Activated B cell treated with CpG ODN at 0.5 μM for 24 hours (primary cell): ENCODE data around the gene CTRB1. TPM values are rescaled to one million over a fixed set of nuclear protein-coding genes. Genes with fewer than 3 reads are reported as not detected.

Experiments used
- ATAC-seq: fragments of 200-7000 bp; cut with Tn5 transposase; one replicate; pipeline ENCODE4 v1.10.0; 2021; ENCODE audit warnings: low read depth, mild to moderate bottlenecking, moderate library complexity
- CTCF ChIA-PET: fragments of 350-600 bp; sonication (Branson Sonifier 250); formaldehyde crosslinking; loops from one replicate; lab custom pipeline; 2021; ENCODE audit warnings: antibody characterized with exemption; lab: Charles Lee
- POLR2A ChIA-PET: fragments of 350-600 bp; sonication (Branson Sonifier 250); formaldehyde crosslinking; loops from one replicate; lab custom pipeline; 2021; ENCODE audit warnings: antibody characterized with exemption; lab: Charles Lee
- DNase-seq: peaks from one replicate; pipeline ENCODE4 v3.0.0; 2022
- H3K27ac Mint-ChIP-seq: one replicate; pipeline ENCODE4 v1.8.0; 2020; ENCODE audit warnings: mixed read lengths
- H3K27me3 Mint-ChIP-seq: one replicate; pipeline ENCODE4 v1.8.0; 2021; ENCODE audit warnings: mixed read lengths
- H3K36me3 Mint-ChIP-seq: one replicate; pipeline ENCODE4 v1.8.0; 2021; ENCODE audit warnings: low read depth, mixed read lengths
- H3K4me1 Mint-ChIP-seq: one replicate; pipeline ENCODE4 v1.8.0; 2021; ENCODE audit warnings: mixed read lengths
- H3K4me3 Mint-ChIP-seq: one replicate; pipeline ENCODE4 v1.8.0; 2020; ENCODE audit warnings: mild to moderate bottlenecking, mixed read lengths
- H3K9me3 Mint-ChIP-seq: one replicate; pipeline ENCODE4 v1.8.0; 2020; ENCODE audit warnings: mixed read lengths
- intact Hi-C: fragments of 100-400 bp; cut with micrococcal nuclease; formaldehyde crosslinking; loops from one replicate; pipeline ENCODE4 v1.15.1; 2024
- total RNA-seq: library from RNA; stranded (reverse); gene quantifications from 2 replicates; pipeline ENCODE4 v1.2.3, GENCODE V29; 2022
- TF ChIP-seq, protein P1 (sequence below): fragments of 200-600 bp; IDR thresholded peaks from one replicate; pipeline ENCODE4 v1.8.0; 2022; ENCODE audit warnings: antibody characterized with exemption, mild to moderate bottlenecking

Gene CTRB1
- total RNA-seq, 1 donor from 2014 or later, result not detected

DNA sequence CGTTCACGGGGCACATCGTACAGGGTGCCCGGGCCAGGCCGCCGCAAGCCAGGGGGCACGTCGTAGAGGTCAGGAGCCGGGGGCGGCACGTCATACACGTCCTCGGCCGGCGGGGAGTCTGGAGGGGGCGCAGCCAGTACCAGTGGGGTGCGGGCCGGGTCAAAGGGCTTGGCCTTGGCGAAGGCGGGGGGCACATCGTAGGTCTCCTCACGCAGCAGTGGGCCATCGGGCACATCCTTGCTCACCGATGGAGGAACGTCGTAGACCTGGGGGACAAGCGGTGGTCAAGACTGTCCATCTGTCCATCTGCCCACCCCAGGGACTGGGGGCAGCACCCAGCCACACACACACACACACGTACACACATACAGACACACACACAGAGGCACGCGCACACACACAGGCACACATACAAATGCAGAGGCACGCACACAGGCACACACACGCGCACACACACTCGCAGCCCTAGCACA lies 17.0 kb downstream of the CTRB1 start:
- no peak overlapping the region for H3K27ac Mint-ChIP-seq
- no peaks in the 10 kb centered on the region for H3K9me3 Mint-ChIP-seq
- peaks cover 41% of the 10 kb centered on the region for H3K27me3 Mint-ChIP-seq
- ChIA-PET POLR2A (no interaction called here), CTCF (interaction anchor here (0.7 to 5.0 kb wide), 4 partner anchors 122 to 527 kb away, joined by 3 to 97 read pairs (median 4); no protein-coding TSS in a partner anchor)
- H3K4me1 Mint-ChIP-seq, result peaks cover 2% of the 10 kb centered on the region
- ATAC-seq (no peak), DNase-seq (no peak)
- TF ChIP-seq, protein P1, sequence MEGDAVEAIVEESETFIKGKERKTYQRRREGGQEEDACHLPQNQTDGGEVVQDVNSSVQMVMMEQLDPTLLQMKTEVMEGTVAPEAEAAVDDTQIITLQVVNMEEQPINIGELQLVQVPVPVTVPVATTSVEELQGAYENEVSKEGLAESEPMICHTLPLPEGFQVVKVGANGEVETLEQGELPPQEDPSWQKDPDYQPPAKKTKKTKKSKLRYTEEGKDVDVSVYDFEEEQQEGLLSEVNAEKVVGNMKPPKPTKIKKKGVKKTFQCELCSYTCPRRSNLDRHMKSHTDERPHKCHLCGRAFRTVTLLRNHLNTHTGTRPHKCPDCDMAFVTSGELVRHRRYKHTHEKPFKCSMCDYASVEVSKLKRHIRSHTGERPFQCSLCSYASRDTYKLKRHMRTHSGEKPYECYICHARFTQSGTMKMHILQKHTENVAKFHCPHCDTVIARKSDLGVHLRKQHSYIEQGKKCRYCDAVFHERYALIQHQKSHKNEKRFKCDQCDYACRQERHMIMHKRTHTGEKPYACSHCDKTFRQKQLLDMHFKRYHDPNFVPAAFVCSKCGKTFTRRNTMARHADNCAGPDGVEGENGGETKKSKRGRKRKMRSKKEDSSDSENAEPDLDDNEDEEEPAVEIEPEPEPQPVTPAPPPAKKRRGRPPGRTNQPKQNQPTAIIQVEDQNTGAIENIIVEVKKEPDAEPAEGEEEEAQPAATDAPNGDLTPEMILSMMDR, result no peak
- H3K4me3 Mint-ChIP-seq, result no peak overlapping the region
- no peaks in the 10 kb centered on the region for H3K36me3 Mint-ChIP-seq
- intact Hi-C loops, result loop anchor here (10.0 kb wide), 1 partner anchor 319 kb away; the partner anchor contains the start of gene TMEM231

DNA sequence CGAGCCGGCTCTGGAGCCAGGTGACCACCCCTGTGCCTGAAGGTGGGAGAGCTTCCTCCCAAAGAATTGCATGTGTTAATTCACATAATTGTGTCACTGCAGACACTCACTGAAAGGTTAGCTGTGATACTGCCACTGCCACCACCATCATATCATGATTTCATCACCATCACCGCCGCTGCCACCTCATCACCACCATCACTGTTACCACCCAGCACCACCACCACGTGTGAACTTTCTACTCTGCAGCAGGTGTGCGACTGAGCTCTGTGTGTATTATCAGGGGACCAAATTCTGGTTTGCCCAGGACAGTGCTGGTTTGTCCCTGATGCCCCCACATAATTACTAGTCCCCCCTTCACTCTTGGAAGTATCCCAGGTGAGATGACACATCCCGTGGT lies 17.4 kb downstream of the CTRB1 start:
- no peaks in the 10 kb centered on the region for H3K36me3 Mint-ChIP-seq
- ATAC-seq, result no peak
- no peak overlapping the region for H3K27ac Mint-ChIP-seq
- peaks cover 2% of the 10 kb centered on the region for H3K4me1 Mint-ChIP-seq
- H3K4me3 Mint-ChIP-seq, result no peak overlapping the region
- H3K27me3 Mint-ChIP-seq, result peaks cover 42% of the 10 kb centered on the region
- ChIA-PET CTCF (interaction anchor here (1.0 to 1.3 kb wide), 2 partner anchors 122 to 144 kb away, joined by 3 to 4 read pairs; no protein-coding TSS in a partner anchor), POLR2A (no interaction called here)
- intact Hi-C loops, result loop anchor here (10.0 kb wide), 1 partner anchor 319 kb away; the partner anchor contains the start of gene TMEM231
- DNase-seq, result no peak
- TF ChIP-seq, protein P1, result no peak
- H3K9me3 Mint-ChIP-seq, result no peaks in the 10 kb centered on the region

DNA sequence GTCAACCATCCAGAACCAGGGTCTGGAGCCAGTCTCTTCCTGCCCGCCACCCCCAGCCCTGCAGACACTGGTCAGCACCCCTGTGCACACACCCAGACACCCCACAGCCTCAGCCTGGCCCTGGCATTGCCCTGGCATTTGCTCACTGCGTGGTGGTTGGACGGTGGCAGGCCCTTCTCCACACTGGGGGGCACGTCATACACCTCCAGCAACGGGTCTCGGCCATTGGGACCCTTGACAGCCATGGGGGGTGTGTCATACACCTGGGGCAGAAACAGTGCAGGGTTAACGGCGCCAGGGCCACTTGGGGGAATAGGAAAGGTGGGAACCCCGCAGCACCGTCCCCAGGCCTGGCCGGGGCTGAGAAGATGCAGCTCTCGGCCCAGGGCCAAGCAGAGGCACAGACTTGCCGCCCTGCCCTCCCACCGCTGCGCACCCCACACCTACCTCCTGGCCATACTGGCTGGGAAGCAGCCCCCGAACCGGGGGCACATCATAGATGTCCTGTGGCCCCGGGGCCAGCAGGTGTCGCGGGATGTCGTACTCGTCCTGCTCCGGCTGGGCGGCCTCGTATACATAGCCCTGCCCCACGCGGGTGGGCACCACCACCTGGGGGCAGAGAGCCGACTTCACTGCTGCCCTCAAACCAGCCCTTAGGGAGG lies 18.1 kb downstream of the CTRB1 start:
- POLR2A ChIA-PET, result no interaction called here
- H3K9me3 Mint-ChIP-seq, result no peaks in the 10 kb centered on the region

DNA sequence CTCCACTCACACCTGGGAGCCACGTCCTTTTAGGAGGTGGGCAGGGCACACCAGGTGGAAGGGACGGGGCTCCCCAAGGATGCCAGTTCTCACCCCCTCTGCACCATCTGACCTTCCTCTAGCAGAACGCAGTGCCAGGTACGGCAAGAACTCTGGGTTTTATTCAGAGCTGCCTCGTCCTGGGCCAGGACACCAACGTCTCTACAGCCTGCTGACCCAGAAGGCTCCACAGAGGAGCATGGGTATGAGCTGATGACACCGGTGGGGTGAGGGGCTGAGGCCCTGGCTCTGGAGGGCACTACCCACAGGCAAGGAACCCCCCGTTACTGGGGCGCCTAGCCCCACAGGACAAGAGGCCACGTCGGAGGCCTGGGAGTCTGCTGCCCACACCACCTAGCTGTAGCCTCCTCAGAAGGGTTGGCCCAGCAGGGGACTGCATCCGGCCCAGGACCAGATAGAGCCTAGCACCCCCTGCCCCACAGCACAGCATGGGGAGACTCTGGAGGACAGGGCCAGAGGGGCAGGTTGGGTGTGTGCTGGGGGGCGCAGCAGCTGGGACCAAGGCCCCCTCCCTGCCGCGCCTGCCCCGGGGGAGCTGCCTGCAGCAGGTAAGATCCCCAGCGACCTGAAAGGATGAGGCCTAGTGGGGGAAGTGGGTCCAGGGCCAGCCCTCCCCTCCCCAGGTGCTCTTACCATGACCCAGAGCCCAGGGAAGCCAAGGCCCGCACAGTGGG lies 18.8 kb downstream of the CTRB1 start:
- Mint-ChIP-seq H3K27me3 (peaks cover 43% of the 10 kb centered on the region), H3K4me3 (no peak overlapping the region), H3K36me3 (no peaks in the 10 kb centered on the region), H3K27ac (no peak overlapping the region), H3K4me1 (peaks cover 2% of the 10 kb centered on the region), H3K9me3 (no peaks in the 10 kb centered on the region)
- intact Hi-C loops, result loop anchor here (10.0 kb wide), 1 partner anchor 317 kb away; the partner anchor contains the start of gene TMEM231
- TF ChIP-seq, protein P1, result no peak
- POLR2A ChIA-PET, result no interaction called here
- DNase-seq (no peak), ATAC-seq (no peak)
- CTCF ChIA-PET, result no interaction called here

More for the DNA sequence above, 18.1 kb downstream of the CTRB1 start:
- H3K27me3 Mint-ChIP-seq, result peaks cover 37% of the 10 kb centered on the region
- H3K36me3 Mint-ChIP-seq, result no peaks in the 10 kb centered on the region
- DNase-seq, result no peak
- no peak overlapping the region for H3K27ac Mint-ChIP-seq
- intact Hi-C loops, result loop anchor here (10.0 kb wide), 1 partner anchor 318 kb away; the partner anchor contains the start of gene TMEM231
- CTCF ChIA-PET, result interaction anchor here (1.3 kb wide), 1 partner anchor 143 kb away, joined by 4 read pairs; no protein-coding TSS in a partner anchor
- TF ChIP-seq, protein P1, result no peak
- no peak for ATAC-seq
- no peak overlapping the region for H3K4me3 Mint-ChIP-seq
- peaks cover 2% of the 10 kb centered on the region for H3K4me1 Mint-ChIP-seq
